ENCODE measurements around the gene FAM3D.

DNA sequence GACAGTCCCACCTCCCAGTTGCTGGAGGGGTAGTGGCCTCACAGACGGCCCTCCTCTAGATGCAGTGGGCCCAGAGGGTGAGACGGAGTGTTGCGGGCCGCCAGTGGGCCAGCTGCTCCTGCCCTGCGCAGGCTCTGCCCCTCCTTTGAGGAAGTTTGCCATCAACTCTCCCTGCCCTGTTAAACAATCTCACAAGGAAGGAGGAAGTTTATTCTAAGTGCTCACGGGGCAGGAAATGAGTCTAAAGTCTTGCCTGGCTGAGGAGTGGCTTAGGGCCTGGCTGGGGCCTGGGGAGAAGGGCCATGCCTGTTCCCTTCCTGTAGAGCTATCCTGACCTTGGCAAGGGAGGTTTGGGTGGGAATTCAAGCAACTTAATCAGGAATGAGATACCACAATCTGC is at the start of gene FAM3D:
- no peak for TF ChIP-seq EZH2 (IDR thresholded peaks at IDR 0.05; ENCODE audit: low read length)
- no peak for TF ChIP-seq CTCF (optimal IDR thresholded peaks at IDR 0.05 in 1 of 3, IDR thresholded peaks at IDR 0.05 in 1 of 3, conservative IDR thresholded peaks at IDR 0.05 in 1 of 3; ENCODE audit: extremely low read depth in 1 of 3, insufficient read depth in 2 of 3, low read length in 3 of 3)

All from keratinocyte (primary cell).